Measurements from ENCODE around the gene NOM1.

Gene NOM1

GRCh38 chr7:157017603-157018327, 68.3 kb downstream of the NOM1 start:
- no peak for DNase-seq (ENCODE audit: low read depth)

- no peak for DNase-seq (ENCODE audit: low read depth)
These were observed 69.0 kb downstream of the NOM1 start for GRCh38 chr7:157018328-157018996.

GRCh38 chr7:157018997-157019608, 69.6 kb downstream of the NOM1 start:
- DNase-seq (ENCODE audit: low read depth), result no peak

- no peak for DNase-seq (ENCODE audit: low read depth)
These were observed 70.4 kb downstream of the NOM1 start for GRCh38 chr7:157019718-157020451.

GRCh38 chr7:157020514-157021070, 71.1 kb downstream of the NOM1 start:
- DNase-seq (ENCODE audit: low read depth), result no peak

- no peak for DNase-seq (ENCODE audit: low read depth)
These were observed 71.8 kb downstream of the NOM1 start for GRCh38 chr7:157021071-157021870.

DNA sequence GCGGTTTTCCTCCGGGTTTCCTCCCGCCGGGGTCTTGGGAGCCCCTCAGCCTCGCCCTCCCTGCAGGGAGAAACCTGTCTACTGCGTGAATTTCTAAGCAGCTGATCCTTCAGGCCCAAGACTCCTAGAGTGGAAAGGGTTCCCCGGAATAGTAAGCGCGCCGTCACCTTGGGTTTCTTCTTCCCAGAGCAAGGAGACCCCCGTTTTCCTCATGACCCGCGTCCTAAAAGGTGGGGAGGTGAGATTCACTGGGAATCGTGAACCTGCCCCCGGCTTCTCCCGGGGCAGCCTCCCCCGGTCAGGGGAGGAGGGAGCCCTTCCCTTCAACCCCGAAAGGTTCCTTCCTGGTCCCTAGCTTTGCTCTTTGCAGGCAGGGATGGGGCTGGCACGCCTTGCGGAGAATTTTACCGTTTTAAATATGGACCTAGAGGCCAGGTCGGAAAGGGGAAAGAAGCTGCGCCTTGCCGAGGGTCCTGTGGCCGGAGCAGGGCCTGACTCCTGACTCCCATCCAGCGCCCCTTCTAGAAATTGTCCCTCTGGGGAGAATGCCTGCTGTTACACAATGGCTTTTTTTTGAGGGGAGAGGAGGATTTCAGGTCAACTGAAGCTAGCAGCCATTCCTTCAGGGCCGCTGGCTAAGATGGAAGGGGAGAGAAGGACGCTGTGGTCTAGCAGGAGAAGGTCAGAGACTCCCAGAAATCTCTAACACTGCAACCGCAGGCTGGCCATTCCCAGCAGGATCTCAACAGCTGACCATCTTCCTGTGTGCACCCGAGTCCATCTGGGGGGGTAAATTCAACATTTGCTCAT, 72.6 kb downstream of the NOM1 start:
- DNase-seq (ENCODE audit: low read depth), result no peak

All from ELR (cell line).